BE2C (cell line): ENCODE measurements around the gene ENOX1.

Experiments used
- DNase-seq: peaks from one replicate; pipeline ENCODE4 v3.0.0-alpha.2; 2020
- H3K27me3 ChIP-seq: fragments of 250-450 bp; sonication (Bioruptor Pico); 2 replicates; pipeline ENCODE4 v1.5.1; 2020; ENCODE audit warnings: mild to moderate bottlenecking
- H3K36me3 ChIP-seq: fragments of 250-450 bp; sonication (Bioruptor Pico); 2 replicates; pipeline ENCODE4 v1.5.1; 2020; ENCODE audit warnings: mild to moderate bottlenecking
- H3K4me1 ChIP-seq: fragments of 250-450 bp; sonication (Bioruptor Pico); 2 replicates; pipeline ENCODE4 v1.5.1; 2020
- H3K4me3 ChIP-seq: 2 replicates; pipeline ENCODE4 v1.5.1; 2011; ENCODE audit warnings: low read depth, low read length
- H3K9me3 ChIP-seq: fragments of 250-450 bp; sonication (Bioruptor Pico); 2 replicates; pipeline ENCODE4 v1.5.1; 2020
- CTCF ChIP-seq: IDR thresholded peaks from 2 replicates; pipeline ENCODE4 v1.5.1; 2012; ENCODE audit warnings: mild to moderate bottlenecking, low read depth, low read length

The ENOX1 gene

DNA sequence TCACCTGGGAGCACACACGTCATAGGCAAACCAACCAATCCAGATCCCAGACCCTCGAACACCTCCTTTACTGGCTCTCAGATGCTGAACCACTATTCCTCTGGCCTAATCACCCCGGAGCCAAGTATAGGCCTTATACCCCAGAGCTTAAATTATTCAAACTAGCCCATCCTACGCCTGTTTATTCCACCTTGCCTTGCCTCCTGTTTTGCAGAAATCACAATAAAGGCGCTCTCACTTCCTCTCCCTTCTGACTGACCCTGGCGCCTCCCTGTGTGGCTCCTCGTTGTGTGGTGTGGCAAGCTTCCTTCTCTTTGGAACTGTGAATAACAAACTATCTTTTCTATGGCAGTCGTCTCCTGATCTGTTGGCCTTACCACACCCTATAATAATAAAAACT, 354.9 kb downstream of the ENOX1 start:
- Histone ChIP-seq H3K9me3 (no peaks in the 10 kb centered on the region), H3K4me3 (no peak overlapping the region), H3K4me1 (no peaks in the 10 kb centered on the region; the same call in none of the 2 replicates), H3K27me3 (no peaks in the 10 kb centered on the region), H3K36me3 (no peaks in the 10 kb centered on the region)
- no peak for TF ChIP-seq CTCF
- DNase-seq = no peak

GRCh38 chr13:43431290-43431716, 355.5 kb downstream of the ENOX1 start:
- Histone ChIP-seq H3K27me3 (no peaks in the 10 kb centered on the region), H3K4me1 (no peaks in the 10 kb centered on the region; the same call in none of the 2 replicates), H3K9me3 (no peaks in the 10 kb centered on the region), H3K36me3 (no peaks in the 10 kb centered on the region), H3K4me3 (no peak overlapping the region)
- no peak for DNase-seq
- TF ChIP-seq CTCF = no peak

DNA sequence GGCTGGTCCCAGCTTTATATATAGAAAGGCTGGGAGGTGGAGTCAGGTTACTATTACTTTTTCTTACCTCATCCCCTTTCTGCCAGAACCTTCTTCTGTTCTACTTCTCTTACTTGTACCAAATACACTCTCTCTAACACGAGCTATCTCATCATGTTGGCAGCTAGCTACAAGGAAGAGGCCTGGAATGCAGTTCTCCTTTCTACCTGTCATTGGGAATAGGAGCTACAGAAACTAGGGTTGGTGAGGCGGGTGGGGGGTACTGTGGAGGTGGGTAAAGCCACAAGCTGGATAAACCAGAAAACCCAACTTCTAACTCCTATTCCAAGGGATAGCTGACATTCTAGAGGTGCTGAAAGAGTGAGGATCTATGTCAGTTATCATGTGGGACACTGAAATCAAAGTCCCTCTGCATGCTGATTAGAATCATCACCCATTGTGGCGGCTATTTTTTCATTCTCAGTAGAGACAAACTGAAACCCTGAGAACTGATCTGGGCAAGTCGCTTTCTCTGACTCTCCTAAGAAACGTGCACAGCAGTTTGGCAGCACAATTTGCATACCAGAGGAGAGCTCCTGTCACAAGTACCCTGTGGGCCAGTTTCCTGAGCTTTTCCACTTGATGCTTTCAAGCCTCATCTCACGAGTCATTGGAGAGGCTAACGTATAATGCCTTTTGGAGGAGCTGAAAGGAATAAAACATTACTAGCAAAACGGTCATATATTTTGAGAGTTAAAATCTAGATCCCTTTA, 358.1 kb downstream of the ENOX1 start:
- H3K27me3 ChIP-seq = no peaks in the 10 kb centered on the region
- no peak for DNase-seq
- H3K36me3 ChIP-seq = no peaks in the 10 kb centered on the region
- no peak overlapping the region for H3K4me3 ChIP-seq
- H3K4me1 ChIP-seq = no peaks in the 10 kb centered on the region; the same call in none of the 2 replicates
- TF ChIP-seq CTCF = no peak
- H3K9me3 ChIP-seq = no peaks in the 10 kb centered on the region

- Histone ChIP-seq H3K4me1 (no peaks in the 10 kb centered on the region; the same call in 1 of the 2 replicates), H3K36me3 (no peaks in the 10 kb centered on the region), H3K27me3 (no peaks in the 10 kb centered on the region), H3K9me3 (no peaks in the 10 kb centered on the region), H3K4me3 (no peak overlapping the region)
- TF ChIP-seq CTCF = no peak
- DNase-seq = no peak
These were observed 360.4 kb downstream of the ENOX1 start for GRCh38 chr13:43426355-43426754.

DNA sequence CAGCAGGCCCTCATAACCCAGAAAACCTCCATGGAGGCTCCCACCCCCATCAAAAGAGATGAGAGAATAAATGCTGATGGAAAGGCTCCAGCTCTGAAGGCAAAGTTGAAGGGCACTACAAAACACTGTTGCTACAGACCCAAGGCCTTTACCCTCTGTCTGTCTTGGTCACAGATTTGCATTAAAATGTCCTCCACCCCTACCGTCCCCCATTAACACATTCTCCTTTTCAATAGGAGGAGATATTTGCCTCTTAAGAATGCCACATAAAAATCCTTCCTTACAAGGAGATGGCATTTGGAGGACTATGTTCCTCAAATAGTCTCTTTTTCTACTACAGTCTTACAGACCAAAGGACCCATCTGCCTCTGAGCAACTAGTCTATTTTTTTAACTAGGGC, 361.5 kb downstream of the ENOX1 start:
- no peak for DNase-seq
- H3K9me3 ChIP-seq = no peaks in the 10 kb centered on the region
- H3K4me1 ChIP-seq = no peaks in the 10 kb centered on the region; the same call in 1 of the 2 replicates
- H3K27me3 ChIP-seq = no peaks in the 10 kb centered on the region
- H3K36me3 ChIP-seq = no peaks in the 10 kb centered on the region
- no peak for TF ChIP-seq CTCF
- no peak overlapping the region for H3K4me3 ChIP-seq

DNA sequence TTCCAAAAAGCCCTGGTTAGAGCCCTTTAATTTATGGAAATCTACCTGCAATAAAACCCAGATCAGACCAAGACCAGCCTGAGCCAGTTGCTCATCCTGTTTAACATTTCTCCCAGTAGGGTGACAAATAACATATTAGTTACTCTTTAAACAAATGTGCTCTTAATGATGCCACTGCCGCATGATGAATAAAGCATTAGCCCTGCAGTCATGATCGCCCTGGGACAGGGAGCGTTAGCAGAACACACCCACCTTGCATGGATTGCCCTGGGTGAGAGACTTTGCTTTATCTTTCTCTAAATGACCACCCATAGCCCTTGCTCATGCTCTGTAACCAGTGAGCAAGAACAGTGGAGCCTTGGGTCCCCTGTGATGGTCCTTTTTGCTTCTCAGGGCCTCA, 362.4 kb downstream of the ENOX1 start:
- no peak for DNase-seq
- no peaks in the 10 kb centered on the region for H3K27me3 ChIP-seq
- H3K4me1 ChIP-seq = no peaks in the 10 kb centered on the region; the same call in 1 of the 2 replicates
- no peaks in the 10 kb centered on the region for H3K36me3 ChIP-seq
- no peaks in the 10 kb centered on the region for H3K9me3 ChIP-seq
- H3K4me3 ChIP-seq = no peak overlapping the region
- TF ChIP-seq CTCF = no peak
